Colon (tissue), 2 donors: ENCODE data around the gene FBXO7.

ENCODE experiments used
- FAIRE-seq: peaks from 2 replicates; lab custom pipeline; 2012; peaks lifted over from hg19 to GRCh38; lab: Jason Lieb, UNC
- donor health status: control.
- donor health status: control.

Gene FBXO7

GRCh38 chr22:32531931-32532819 lies 57.6 kb downstream of the FBXO7 start:
- FAIRE-seq: no peak

- FAIRE-seq: no peak
Observed at GRCh38 chr22:32532820-32533128, 58.2 kb downstream of the FBXO7 start.

GRCh38 chr22:32533265-32534111 lies 58.9 kb downstream of the FBXO7 start:
- FAIRE-seq: no peak

- no peak for FAIRE-seq
Observed at GRCh38 chr22:32534252-32535235, 59.9 kb downstream of the FBXO7 start.

GRCh38 chr22:32535531-32536190 lies 61.0 kb downstream of the FBXO7 start:
- no peak for FAIRE-seq

- FAIRE-seq: no peak
Observed at GRCh38 chr22:32536352-32536751, 61.7 kb downstream of the FBXO7 start.

- no peak for FAIRE-seq
Observed at GRCh38 chr22:32538521-32538920, 63.9 kb downstream of the FBXO7 start.

GRCh38 chr22:32539631-32540421 lies 65.2 kb downstream of the FBXO7 start:
- FAIRE-seq: no peak

GRCh38 chr22:32541481-32541880 lies 66.9 kb downstream of the FBXO7 start:
- FAIRE-seq: no peak

GRCh38 chr22:32542066-32542676 lies 67.6 kb downstream of the FBXO7 start:
- no peak for FAIRE-seq

- FAIRE-seq: no peak
Observed at GRCh38 chr22:32542677-32543357, 68.2 kb downstream of the FBXO7 start.

GRCh38 chr22:32544953-32545558 lies 70.4 kb downstream of the FBXO7 start:
- no peak for FAIRE-seq

GRCh38 chr22:32545801-32546200 lies 71.2 kb downstream of the FBXO7 start:
- no peak for FAIRE-seq

- FAIRE-seq: no peak
Observed at GRCh38 chr22:32546496-32546895, 71.9 kb downstream of the FBXO7 start.

GRCh38 chr22:32546935-32547334 lies 72.3 kb downstream of the FBXO7 start:
- FAIRE-seq: no peak

- no peak for FAIRE-seq
Observed at GRCh38 chr22:32548039-32548438, 73.4 kb downstream of the FBXO7 start.
